ENCODE results near the gene CLIC3.

The CLIC3 gene, protein sequence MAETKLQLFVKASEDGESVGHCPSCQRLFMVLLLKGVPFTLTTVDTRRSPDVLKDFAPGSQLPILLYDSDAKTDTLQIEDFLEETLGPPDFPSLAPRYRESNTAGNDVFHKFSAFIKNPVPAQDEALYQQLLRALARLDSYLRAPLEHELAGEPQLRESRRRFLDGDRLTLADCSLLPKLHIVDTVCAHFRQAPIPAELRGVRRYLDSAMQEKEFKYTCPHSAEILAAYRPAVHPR

DNA sequence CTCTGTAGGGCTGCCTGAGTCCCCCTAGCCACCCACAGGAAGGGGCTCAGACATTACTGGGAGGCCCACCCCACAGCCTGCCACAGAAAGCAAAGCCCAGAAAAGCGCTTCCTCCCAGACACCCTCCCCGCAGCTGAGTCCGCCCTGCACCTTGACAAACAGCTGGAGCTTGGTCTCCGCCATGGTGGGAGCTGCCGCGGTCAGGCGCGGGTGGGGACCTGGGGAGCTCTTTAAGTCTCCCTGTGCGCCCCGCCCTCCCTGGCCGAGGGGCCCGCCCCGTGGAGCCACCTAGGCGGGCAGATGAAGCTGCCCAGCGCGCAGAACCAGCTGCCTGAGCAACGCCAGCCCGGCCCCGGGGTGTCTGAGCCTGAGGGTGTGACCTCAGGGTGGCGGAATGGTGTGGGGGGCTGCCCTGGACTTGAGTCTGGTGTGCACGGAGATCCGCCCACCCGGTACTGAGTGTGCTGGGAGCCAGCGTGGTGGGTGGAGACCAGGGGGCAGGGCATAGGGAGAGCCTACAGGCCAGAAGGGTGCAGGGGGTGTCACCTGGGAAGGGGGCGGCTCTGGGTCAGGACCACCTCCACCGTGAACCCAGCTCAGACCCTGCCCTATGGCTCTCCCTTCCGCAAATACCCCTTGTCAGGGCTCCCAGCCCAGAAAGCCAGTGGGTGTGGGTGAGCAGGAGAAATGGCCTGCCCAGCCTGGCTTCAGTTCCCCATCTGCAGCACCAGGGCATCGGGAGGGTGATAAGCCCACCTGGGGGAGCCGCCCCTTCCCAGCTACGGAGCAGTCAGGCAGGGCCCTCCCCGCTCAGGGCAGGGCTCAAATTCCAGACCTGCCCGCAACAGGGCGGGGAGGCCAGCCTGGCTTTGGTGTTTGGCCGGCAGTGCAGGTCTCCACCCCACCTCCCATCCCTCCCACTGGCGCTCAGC is at the start of gene CLIC3:
CLIC3 (minus strand) TSS at position 208 of the 932 bp plus-strand sequence; CDS start at position 183, 25 bp downstream.
- in situ Hi-C loops (cut with MboI; ENCODE audit: low sequenced_read_pairs, unreplicated experiment), result no loop called here
- no peak for TF ChIP-seq CTCF (IDR thresholded peaks at IDR 0.05; ENCODE audit: borderline replicate concordance, control extremely low read depth, extremely low read depth, insufficient read depth, missing control alignments)

DNA sequence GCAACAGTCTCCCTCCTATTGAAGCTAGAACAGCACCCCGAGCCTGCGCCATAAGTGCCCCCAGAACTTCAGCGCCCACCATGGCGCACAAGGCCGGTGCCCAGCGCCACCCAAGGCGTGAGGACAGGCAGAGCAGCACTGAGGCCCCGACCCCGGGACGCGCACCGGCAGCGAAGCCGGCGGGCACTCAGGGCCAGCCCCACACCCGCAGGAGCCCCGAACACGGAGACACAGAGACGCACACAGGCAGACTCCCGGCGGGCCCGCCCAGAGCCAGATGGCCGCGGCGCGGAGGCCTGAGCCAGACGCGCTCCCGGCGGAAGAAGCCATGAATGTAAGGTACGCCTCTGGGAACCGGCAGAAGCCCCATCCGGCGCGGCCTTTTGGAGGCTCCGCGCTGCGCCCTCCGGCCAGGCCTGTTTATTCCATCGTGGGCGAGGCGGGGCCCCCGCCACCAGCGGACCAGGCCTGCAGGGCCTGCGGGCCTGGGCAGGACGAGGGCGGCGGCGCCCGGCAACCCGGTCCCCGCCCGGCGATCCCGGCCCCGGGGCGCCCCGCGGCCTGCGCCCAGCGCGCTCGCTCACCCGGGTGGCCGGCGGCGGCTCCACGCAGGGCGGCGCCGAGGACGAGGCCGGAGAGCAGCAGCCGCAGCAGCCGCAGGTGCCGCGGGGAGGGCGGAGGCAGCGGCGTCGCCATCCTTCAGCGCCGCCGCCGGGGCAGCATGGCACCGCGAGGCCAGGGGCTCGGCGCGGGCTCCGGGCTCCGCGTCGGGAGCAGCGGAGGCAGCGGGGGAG is 49.1 kb upstream of the CLIC3 start:
- TF ChIP-seq CTCF (IDR thresholded peaks at IDR 0.05; ENCODE audit: borderline replicate concordance, control extremely low read depth, extremely low read depth, insufficient read depth, missing control alignments), result no peak
- in situ Hi-C loops (cut with MboI; ENCODE audit: low sequenced_read_pairs, unreplicated experiment), result no loop called here

More for the DNA sequence above, at the start of gene CLIC3:
- no peak for DNase-seq (ENCODE audit: low spot score)

GRCh38 chr9:137044502-137045177 is 48.3 kb upstream of the CLIC3 start:
- no peak for DNase-seq (ENCODE audit: low spot score)
- no peak for TF ChIP-seq CTCF (IDR thresholded peaks at IDR 0.05; ENCODE audit: borderline replicate concordance, control extremely low read depth, extremely low read depth, insufficient read depth, missing control alignments)
- in situ Hi-C loops (cut with MboI; ENCODE audit: low sequenced_read_pairs, unreplicated experiment), result no loop called here

More for the DNA sequence above, 49.1 kb upstream of the CLIC3 start:
- DNase-seq (ENCODE audit: low spot score), result no peak

DNA sequence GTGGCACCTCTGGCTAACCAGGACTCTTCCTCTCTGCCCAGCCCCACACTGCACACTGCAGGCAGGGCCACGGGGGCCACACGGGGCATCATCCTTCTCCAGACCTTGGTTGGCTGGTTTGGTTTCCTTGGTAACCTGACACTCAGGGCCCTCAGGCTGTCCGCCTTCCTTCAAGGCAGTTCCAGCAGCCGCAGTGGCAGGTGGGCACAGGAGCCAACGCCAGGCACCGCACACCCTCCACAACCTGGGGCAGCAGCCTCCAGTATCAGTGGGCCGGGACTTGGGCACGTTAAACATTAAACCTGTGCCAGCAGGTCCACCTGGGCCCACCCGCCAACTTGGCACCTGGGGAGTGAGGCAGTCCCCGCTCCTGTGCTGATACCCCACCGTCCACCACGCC is 47.7 kb upstream of the CLIC3 start:
- TF ChIP-seq CTCF (IDR thresholded peaks at IDR 0.05; ENCODE audit: borderline replicate concordance, control extremely low read depth, extremely low read depth, insufficient read depth, missing control alignments), result no peak
- in situ Hi-C loops (cut with MboI; ENCODE audit: low sequenced_read_pairs, unreplicated experiment), result no loop called here
- no peak for DNase-seq (ENCODE audit: low spot score)

DNA sequence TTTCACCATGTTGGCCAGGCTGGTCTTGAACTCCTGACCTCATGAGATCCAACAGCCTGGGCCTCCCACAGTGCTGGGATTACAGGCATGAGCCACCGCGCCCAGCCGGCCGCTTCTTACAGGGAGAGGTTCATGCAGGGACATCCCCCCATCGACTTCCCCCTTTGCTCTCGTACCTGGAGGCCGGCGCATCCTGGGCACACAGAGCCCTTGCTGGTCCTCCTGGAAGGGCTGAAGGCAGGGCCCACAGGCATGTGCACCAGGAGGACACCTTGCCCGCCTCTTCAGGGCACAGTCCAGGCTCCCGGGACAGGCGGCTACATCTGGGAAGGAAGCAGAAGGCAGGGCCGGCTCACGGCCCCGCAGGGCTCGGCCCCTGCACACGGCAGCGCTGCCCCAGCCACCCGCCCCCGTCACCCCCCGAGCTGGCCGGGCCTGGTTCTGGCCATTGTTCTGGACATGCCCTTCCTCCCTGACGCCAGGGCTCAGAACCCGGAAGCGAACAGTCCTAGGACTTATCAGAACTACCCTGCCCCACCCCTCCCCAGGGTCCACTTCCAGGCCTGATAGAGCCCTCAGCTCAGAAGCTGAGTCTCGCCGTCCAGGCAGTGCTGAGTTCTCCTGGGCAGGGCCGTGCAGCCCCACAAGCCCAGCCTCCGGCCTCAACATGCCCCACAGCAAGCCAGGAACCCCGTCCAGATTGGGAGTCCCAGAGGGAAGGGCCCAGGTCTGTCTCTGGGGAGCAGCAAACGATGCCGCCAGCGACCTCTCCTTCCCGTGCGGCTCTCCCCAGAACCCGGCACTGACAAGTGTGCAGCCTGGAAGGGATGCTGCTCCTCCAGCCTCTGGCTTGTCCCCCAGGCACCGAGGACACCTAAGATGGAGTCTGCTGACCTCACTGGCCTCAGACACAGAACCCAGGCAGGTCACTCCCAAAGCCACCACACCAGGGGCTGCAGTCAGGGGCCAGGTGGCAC is 46.7 kb upstream of the CLIC3 start:
- no peak for TF ChIP-seq CTCF (IDR thresholded peaks at IDR 0.05; ENCODE audit: borderline replicate concordance, control extremely low read depth, extremely low read depth, insufficient read depth, missing control alignments)
- in situ Hi-C loops (cut with MboI; ENCODE audit: low sequenced_read_pairs, unreplicated experiment), result no loop called here
- DNase-seq (ENCODE audit: low spot score), result no peak
